GM21737 (cell line): ENCODE data around the gene CCDC149.
"Not testable (repeated sequence)": the region's sequence is repeated elsewhere in the genome, so short reads cannot be mapped to it uniquely, and the experiment has no call there.

ENCODE experiments used
- ATAC-seq: cut with Tn5 transposase; IDR thresholded peaks from one replicate; pipeline ENCODE4 v1.9.1; 2021; ENCODE audit warnings: mild to moderate bottlenecking, moderate library complexity; ENCODE audit not compliant: unreplicated experiment

Gene CCDC149

DNA sequence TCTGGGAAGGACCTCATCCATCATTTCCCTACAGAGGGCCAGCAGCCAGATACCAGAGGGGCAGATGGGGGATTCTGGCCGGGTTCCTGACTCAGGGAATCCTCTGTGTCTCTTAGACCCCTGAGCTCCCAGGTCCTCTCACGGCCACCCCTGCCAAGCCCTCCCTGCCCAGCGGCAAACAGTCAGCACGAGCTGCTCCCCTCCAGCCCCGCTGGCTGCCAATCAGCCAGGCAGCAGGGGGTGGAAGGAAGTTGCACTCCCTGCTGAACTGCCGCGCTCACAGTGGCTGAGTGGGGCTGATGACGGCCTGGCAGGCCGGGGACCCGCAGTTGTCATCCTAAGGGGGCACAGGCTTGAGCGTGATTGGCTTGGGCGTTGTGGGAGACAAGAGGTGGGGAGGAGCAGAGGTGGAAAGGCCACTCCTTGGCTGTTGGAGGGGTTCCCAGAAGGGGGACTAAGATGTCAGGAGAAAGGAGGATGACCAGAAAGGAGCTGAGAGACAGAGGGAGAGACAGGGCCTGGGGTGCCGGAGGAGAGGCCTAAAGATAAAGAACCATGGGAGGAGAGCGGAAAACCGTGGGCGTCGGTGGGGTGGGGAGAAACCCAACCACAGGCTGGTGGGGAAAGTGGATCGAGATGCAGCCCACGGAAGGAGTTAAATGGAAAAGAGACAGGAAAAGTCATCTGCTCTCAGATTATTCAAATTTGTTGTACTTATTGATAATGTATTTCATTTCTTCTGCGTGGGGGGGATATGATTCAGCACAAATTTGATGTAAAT, 4.4 kb upstream of the CCDC149 start:
- ATAC-seq, result no peak

DNA sequence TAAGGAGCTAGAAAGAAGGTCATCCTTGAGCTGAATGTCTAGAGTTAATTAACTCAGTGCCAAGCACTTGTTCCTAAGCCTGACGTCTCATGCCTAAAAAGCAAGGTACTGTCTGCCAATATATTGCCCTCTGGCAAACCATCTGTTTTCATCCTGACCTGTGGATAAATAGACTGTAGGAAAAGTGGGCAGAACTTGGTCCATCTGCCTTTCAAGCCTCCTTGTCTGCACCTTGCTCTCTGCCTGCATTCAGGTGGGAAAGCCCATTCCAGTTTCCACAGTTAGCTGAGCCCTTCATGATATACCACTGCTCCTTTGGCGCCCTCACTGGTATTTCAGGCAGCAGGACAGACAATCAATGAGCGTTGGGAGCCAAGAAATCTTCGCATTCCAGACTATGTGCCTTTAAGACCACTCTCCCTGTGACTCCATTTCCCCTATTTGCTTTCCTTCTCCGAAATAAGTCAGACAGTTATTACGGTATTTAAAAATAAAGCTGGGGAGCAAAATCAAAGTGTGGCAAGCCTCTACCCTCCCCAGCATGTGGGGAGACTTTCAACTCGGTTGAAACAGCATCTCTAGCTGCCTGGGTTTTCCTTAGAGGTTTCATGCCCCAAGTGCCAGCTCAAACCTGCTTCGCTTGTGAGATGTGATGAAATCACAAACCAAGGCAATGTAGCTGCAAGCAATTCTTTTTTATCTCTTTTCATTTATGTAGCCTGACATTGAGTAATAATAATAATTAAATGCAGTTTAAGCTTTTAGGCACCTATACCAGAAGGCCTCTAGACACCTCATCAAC, 2.5 kb upstream of the CCDC149 start:
- ATAC-seq, result no peak

DNA sequence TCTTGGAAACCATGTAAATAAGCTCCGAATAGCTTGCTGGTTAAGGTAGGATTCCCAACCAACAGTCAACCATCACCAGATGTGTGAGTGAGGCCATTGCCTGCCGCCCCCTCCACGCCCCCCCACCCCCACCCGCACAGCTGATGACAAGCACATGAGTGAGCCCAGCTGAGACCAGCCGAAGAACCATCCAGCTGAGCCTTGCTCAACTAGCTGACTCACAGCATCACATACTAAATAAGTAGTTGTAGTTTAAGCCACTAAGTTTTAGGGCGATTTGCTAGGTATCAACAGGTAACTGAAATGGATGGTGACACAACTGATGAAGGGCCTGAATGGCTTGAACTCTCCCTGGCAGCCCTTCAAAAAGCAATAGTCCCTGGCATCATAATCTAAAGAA, 1.6 kb upstream of the CCDC149 start:
- no peak for ATAC-seq

DNA sequence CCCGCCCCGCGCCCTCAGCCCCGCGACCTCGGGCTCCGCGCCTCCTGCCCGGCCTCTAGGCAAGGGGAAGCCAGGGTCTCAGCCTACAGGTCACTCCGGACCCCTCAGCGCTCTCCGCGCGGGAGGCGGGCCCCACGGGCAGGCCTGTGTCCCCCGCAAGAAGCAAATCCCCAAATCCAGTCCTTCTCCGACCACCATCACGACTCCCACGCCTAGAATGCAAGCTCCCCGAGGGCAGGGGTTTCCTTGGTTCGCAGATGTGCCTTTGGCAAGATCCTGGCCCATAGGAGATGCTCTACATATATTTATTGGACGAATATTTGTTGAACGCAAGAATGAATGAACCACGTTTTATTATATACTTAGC, 260 bp upstream of the CCDC149 start:
- ATAC-seq, result no peak

DNA sequence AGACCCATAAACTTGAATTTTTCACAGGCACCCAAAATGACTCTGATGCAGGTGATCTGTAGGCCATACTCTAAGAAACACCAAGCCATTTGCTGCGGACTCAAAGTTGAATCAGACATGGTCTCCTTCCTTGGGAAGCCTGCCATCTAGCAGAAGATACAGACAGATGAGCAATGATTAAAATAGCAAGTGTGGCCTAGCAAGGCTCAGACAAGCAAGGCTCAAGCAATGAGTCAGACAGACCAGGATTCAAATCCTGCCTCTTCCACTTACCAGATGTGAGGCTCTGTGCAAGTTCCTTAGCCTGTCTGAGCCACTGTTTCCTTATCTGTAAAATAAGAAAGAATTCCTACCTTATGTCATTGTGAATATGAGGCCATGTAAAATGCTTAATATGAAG, 2.3 kb downstream of the CCDC149 start:
- no peak for ATAC-seq

DNA sequence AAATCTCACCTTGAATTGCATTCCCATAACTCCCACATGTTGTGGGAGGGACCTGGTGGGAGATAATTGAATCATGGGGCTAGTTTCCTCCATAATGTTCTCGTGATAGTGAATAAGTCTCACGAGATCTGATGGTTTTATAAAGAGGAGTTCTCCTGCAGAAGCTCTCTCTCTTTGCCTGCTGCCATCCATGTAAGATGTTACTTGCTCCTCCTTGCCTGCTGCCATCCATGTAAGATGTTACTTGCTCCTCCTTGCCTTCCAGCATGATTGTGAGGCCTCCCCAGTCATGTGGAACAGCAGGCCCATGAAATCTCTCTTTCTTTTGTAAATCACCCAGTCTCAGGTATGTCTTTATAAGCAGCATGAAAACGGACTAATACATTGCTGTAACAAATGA, 3.2 kb downstream of the CCDC149 start:
- ATAC-seq, result not testable (repeated sequence)

DNA sequence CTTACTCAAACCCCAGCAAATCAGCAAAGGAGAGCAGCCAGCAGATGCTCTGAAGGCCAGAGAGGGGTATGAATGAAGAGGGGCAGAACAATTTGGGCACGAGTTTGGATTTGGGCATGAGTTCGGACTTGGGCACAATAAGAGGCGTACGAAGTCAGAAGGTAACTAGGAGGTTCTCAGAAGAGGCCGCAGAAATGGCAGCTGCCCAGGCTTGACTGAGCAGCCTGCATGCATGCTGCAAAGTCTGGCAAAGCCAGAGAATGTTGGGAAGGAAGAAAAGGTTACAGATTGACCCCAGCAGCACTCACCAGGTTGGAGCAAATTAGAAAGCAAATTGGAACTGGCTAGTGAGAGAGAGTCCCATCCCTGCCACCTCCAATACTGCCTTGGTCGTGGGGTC, 15.2 kb downstream of the CCDC149 start:
- no peak for ATAC-seq

DNA sequence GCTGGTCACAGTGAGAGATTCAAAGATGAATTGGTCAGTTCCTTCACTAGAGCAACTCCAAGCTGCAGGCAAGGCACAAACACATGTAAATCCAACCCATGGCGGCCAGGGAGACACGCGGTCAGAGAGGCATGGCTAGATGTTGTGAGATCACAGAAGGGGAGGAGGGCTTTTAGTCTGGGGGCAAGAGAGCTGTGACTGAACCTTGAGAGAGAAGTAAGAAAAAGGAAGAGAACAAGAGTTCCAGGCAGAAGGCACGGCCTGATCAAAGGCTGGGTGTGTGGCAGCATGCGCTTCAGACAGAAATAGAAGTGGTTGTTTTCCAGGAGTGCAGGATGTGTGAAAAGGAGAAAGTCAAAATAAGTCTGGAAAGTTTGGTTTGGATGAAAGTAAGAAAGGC, 15.9 kb downstream of the CCDC149 start:
- no peak for ATAC-seq

DNA sequence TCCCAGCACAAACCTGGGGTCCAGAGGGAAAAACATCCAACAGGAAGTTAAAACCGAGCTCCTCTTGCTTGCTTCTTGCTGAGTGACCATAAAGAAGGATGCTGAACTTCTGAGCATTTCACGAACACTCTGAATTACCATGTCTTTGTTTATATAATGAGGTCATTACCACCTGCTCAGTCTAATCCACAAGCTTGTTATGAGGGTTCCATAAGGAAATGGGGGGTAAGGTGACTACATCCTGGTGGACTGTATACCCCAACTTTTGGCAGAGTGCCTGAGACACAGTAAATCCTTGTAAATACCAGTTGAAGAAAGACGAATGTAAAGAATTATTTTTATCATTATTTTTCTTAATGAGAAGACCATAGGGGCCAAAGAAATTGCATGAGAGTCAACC, 16.8 kb downstream of the CCDC149 start:
- ATAC-seq, result no peak

DNA sequence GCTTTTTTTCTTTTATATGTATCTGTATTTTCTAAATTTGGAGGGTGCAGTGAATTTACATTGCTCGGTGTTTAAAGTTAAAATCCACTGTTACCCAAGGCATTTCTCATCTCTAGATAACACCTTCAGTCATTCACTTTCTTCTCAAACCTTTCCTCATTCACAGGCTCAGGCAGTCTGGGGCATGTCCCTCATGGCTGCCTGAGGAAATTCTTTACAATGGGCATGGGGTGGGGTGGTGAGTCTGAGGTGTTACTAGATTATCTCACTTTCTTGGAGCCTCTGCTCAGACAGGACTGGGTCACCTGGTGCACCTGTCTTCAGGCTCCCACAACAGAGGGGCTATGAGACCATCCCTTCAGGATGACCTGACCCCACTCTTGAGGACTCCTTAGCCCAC, 17.4 kb downstream of the CCDC149 start:
- ATAC-seq, result no peak

DNA sequence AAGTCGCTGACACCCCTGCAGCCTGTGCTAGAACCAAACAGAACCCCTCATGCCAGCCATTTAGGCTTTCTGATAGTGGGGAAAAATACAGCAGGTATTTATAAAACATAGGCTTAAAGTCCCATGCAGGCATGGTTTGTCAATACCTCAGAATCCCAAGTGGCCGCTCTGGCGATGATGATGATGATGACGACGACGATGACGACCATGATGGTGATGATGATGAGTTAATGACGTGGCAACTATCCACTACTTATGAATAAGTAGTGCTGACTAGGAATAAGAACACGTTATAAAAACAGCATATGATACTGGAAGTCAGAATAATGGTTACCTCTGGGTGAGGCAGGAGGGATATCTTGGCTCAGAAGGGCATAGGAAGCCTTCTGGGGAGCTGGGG, 18.0 kb downstream of the CCDC149 start:
- no peak for ATAC-seq

DNA sequence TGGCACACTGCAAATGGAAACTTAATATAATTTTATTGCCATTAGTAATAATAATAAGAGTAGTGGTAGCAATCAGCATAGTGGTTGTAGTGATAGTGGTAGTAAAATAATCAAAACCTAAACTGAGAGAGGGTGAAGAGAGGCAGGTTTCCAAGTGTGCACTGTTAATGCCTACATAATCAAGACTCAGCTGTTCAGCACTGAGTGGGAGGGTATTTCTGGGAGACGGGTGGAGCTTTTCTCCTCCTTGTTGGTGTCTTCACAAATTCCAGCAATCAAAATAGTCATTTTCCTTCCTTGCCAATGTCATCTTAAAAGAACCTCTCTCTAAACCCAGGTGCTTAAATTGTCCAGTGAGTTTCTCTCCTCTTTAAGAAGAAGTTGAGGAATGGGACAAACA, 18.6 kb downstream of the CCDC149 start:
- ATAC-seq, result no peak

DNA sequence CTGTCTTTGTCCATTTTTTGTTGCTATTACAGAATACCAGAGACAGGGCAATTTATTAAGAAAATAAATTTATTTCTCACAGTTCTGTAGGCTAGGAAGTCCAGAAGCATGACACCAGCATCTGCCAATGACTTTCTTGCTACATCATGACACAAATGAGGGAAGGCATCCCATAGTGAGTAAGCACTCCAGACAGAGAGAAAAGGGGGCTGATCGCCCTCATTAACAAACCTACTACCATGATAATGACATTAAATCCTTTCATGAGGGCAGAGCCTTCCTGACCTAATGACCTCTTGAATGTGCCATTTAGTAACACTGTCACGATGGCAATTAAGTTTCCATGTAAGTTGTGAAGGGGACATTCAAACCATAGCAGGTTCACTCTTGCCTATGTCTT, 20.1 kb downstream of the CCDC149 start:
- ATAC-seq, result no peak

DNA sequence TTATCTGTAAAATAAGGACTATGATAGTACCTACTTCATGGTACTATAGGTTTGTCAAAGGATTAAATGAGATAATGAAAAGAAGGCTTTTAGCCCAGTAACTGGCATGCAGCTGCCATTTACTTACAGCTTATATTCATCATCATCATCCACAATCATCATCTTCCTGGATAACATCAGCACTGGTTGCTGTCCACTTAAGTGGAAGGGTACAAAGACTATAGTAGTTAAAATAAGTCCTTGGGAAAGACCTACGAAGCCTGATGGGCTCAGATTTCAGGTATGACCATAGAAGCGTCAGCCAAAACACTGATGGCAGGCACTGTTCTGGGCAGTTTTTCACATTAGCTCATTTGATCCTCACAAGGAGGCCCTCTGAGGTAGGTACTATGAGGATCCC, 20.6 kb downstream of the CCDC149 start:
- ATAC-seq, result no peak

DNA sequence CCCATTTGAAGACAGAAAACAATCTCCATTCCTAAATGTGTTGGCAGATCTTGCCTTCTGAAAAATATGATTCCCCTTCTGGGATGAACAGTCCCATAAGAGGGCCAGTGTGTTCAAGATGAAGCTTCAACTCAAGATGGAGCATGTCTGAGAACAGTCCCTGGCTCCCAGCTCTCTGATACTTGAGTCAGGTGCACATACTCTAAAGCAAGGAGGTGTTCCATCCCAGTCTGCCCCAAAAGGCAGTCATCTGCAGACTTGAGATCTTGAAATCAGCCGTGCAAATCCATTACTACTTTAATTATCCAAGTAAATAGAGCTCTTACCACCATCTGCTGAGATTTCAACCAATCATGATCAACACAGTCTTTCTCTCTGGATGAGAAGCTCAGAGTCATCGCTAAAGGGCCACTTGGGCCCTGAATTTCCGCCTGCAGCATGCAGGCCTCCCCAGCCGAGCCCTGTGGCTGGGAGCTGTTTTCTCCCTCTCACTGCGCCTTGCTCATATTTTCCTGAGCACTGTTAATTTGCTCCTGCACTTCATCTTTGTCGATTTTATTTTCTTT, 22.2 kb downstream of the CCDC149 start:
- no peak for ATAC-seq

DNA sequence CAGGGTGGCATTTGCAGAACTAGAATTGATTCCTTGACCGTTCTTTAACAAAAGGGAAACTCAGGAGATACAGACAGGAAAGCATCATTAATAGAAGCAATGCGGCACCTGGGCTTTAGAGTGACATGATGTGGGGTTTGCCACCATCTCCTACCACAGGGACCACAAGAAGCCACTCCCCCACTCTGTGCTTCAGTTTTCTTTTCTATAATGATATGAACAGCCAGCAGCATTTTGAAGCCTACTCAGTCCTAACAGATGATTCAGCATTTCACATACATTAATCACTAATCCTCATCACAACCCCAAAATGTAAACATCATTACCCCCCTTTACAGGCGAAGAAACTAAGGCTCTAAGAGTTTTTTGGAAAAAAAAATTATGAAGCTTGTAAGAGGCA, 22.9 kb downstream of the CCDC149 start:
- no peak for ATAC-seq

DNA sequence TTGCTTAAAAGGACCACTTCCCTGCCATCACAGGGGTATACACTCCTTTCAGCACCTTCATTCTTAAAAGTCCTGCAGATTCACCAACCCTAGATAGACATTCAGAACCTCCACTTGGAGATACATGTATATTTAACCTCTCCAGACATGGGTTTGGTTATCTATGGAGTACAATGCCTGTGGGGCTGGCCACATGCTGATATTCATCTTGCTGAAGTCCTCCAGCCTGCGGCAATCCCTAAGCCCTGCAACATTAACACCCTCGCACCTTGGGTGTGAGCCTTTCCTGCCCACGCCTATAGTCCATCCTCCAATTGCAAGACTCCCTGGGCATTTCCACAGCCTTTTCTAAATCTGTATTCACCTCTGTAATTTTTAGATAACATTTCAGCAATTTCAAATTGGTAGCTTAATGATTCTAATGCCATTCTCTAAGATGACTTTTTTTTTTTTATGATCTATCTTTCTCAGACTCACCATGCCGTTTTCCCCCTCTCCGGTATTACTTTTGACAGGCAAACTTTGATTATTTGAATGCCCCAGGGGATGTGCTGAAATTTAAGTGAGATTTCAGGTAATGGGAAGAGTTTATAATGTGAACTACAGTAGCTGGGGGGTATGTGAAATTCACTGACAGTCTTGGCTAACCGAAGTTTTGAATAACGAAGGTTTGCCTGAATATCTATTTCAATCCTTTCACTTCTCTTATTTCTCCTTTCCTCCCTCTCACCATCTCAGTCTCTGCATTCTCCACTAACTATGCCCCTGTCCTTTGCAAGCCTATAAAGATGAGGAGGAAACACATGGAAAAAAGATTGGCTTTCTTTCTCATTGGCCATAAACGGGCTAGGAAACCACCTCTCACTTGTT, 24.1 kb downstream of the CCDC149 start:
- no peak for ATAC-seq

DNA sequence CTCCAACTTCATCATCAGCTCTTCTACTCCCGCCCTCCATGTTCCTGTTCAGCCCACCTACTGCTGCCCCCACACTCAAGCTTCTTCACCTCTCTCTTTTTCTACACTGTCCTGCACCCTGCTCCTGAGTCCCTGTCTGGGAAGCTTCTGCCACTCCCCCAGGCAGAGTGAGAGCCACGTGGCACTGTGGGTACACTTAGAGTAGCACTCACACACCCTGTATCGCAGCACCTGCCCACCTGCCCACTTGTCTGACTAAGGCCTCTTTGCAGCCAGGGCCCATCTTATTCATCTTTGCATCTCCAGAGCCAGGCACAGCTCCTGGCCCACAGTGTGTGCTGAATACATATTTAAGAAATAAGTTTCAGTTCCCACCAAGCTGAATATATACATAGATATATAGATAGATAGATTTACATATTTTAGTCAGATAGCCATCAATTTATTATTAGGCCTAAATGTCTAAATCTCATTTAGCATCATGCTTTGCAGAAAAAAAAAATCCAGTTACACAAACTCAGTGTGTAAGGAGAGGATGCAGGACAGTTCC, 24.9 kb downstream of the CCDC149 start:
- no peak for ATAC-seq

DNA sequence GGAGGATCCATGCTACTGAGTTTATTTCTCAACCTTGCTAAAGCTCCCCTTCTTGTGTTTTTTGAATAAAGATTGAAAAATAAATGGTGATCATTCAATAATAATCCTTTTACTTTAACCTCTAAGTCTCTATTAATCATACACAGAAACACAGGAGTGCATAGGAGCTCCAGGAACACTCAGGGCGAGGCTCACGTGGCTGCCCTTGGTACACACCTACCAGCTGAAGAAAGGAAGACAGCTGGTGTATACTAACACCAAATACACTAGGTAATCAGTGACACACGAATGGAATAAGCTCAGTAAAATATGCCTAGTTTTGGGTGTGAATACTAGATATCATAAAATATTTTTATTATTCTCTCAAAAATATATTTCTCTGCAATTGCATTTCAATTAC, 26.2 kb downstream of the CCDC149 start:
- no peak for ATAC-seq

DNA sequence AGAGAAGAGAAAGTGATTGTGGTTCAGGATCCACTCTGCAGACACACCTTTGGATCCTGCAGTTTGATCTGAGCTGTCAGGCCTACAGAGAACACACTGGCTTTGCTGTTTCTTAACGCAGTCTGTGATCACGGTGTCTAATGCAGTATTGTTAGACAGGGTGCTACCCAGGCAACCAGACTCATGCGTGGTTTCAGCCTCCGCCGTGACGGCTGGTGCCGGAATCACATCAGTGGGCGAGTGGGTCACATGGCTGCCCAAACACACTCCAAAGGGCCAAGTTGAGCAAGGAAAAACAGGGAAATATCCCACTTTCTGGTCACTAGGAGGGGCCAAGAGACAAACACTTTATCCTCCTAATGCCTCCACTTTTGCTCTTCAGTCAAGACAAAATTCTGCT, 27.5 kb downstream of the CCDC149 start:
- ATAC-seq, result no peak

DNA sequence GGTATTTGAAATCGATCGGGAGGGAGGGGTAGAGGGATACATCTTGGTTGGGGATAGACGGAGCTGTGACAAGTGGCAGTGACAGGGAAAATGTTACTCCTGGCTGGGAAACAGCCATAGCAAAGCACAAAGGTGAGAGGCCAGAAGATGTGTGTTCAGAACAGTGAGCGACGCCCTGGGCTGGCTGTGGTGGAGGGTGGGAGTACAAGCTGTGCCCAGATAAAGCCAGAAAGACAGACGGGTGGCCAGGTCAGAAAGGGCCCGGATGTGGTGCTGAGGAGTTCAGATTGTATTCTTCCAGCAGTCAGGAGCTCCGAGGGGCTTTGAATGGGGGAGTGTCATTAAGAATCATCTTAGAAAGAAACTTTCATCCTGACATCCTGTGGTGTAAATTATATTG, 27.9 kb downstream of the CCDC149 start:
- ATAC-seq, result no peak
